B cell (primary cell): ENCODE measurements around the gene SLIT3. TPM values are rescaled to one million over a fixed set of nuclear protein-coding genes. Genes with fewer than 3 reads are reported as not detected.

Experiments
- ATAC-seq: fragments of 200-7000 bp; cut with Tn5 transposase; one replicate; pipeline ENCODE4 v1.10.0; 2021; ENCODE audit warnings: low read depth, mild to moderate bottlenecking, moderate number of reproducible peaks, moderate library complexity
- CTCF ChIA-PET: fragments of 350-600 bp; sonication (Branson Sonifier 250); formaldehyde crosslinking; loops from one replicate; lab custom pipeline; 2021; ENCODE audit warnings: antibody characterized with exemption, inconsistent platforms; lab: Charles Lee
- POLR2A ChIA-PET: fragments of 350-600 bp; sonication (Branson Sonifier 250); formaldehyde crosslinking; loops from one replicate; lab custom pipeline; 2021; ENCODE audit warnings: antibody characterized with exemption; lab: Charles Lee
- DNase-seq: peaks from one replicate; pipeline ENCODE4 v3.0.0; 2013
- H2AFZ ChIP-seq: 2 replicates; pipeline ENCODE4 v1.6.1; 2012; ENCODE audit warnings: mild to moderate bottlenecking, low read depth, low read length; ENCODE audit not compliant: insufficient read depth, poor library complexity, severe bottlenecking
- H3K27ac ChIP-seq, 2 donors: 1 replicate in 1 of 2; 2 replicates in 1 of 2; pipeline ENCODE4 v1.5.1; 2012 to 2013; ENCODE audit warnings: low read length in 2 of 2, mild to moderate bottlenecking in 2 of 2, moderate library complexity in 1 of 2
- H3K27me3 ChIP-seq, 4 experiments: fragments of 200-600 bp in 1 of 4; sonication (generic) in 1 of 4; replicated peaks in 1 of 4; 1 replicate in 2 of 4; 2 replicates in 2 of 4; pipeline versions ENCODE4 v1.6.1 to v1.7.0; 2013 to 2016; ENCODE audit warnings: low read length in 3 of 4, mild to moderate bottlenecking in 2 of 4, mixed read lengths in 1 of 4, moderate library complexity in 1 of 4; ENCODE audit not compliant: insufficient read depth in 4 of 4, control insufficient read depth in 3 of 4; ENCODE audit errors: control extremely low read depth in 1 of 4
- H3K36me3 ChIP-seq, 2 experiments: replicated peaks in 1 of 2; 1 replicate in 1 of 2; 2 replicates in 1 of 2; pipeline versions ENCODE4 v1.6.1 to v1.7.1; 2013; ENCODE audit warnings: low read length in 1 of 2; ENCODE audit not compliant: insufficient read depth in 2 of 2, control insufficient read depth in 1 of 2; ENCODE audit errors: control extremely low read depth in 1 of 2, extremely low read depth in 1 of 2
- H3K4me1 ChIP-seq, 2 donors: fragments of 200-600 bp in 1 of 2; sonication (generic) in 1 of 2; 1 replicate in 1 of 2; 2 replicates in 1 of 2; pipeline versions ENCODE4 v1.5.1 to v1.6.1; 2013 to 2017; ENCODE audit warnings: low read length in 2 of 2; ENCODE audit not compliant: control insufficient read depth in 2 of 2, insufficient read depth in 2 of 2
- H3K4me2 ChIP-seq: replicated peaks from 2 replicates; pipeline ENCODE3; 2012; ENCODE audit warnings: mild to moderate bottlenecking, low read depth, low read length; ENCODE audit not compliant: poor library complexity, severe bottlenecking
- H3K4me3 ChIP-seq, 5 experiments: fragments of 200-600 bp in 1 of 5; sonication (generic) in 1 of 5; 1 replicate in 3 of 5; 2 replicates in 2 of 5; pipeline versions ENCODE4 v1.5.1 to v1.7.0; 2011 to 2016; ENCODE audit warnings: low read length in 4 of 5, mild to moderate bottlenecking in 4 of 5, low read depth in 2 of 5, control low read depth in 1 of 5, moderate library complexity in 1 of 5; ENCODE audit not compliant: insufficient read depth in 1 of 5; ENCODE audit errors: control extremely low read depth in 1 of 5, extremely low read depth in 1 of 5
- H3K79me2 ChIP-seq: fragments of 200-600 bp; sonication (generic); one replicate; pipeline ENCODE4 v1.6.0; 2016; ENCODE audit warnings: low read length; ENCODE audit not compliant: control insufficient read depth, insufficient read depth
- H3K9ac ChIP-seq: fragments of 200-600 bp; sonication (generic); 2 replicates; pipeline ENCODE4 v1.6.1; 2017; ENCODE audit warnings: mild to moderate bottlenecking, low read length, moderate library complexity
- H3K9me3 ChIP-seq, 3 donors: one replicate each; pipeline versions ENCODE4 v1.6.1 to v1.7.1; 2013; ENCODE audit warnings: low read length in 2 of 3; ENCODE audit not compliant: control insufficient read depth in 2 of 3, insufficient read depth in 1 of 3; ENCODE audit errors: control extremely low read depth in 1 of 3
- H4K20me1 ChIP-seq: 2 replicates; pipeline ENCODE4 v1.6.0; 2012; ENCODE audit warnings: mild to moderate bottlenecking, low read length; ENCODE audit not compliant: insufficient read depth, control insufficient read depth, poor library complexity, severe bottlenecking
- H3K27ac Mint-ChIP-seq: one replicate; pipeline ENCODE4 v1.8.0; 2021; ENCODE audit warnings: mixed read lengths
- H3K27me3 Mint-ChIP-seq: one replicate; pipeline ENCODE4 v1.8.0; 2021; ENCODE audit warnings: mixed read lengths
- H3K4me1 Mint-ChIP-seq: one replicate; pipeline ENCODE4 v1.8.0; 2021; ENCODE audit warnings: mixed read lengths
- H3K4me3 Mint-ChIP-seq: one replicate; pipeline ENCODE4 v1.8.0; 2021; ENCODE audit warnings: mixed read lengths
- H3K9me3 Mint-ChIP-seq: one replicate; pipeline ENCODE4 v1.8.0; 2022; ENCODE audit warnings: mixed read lengths; ENCODE audit not compliant: insufficient read depth
- EZH2 ChIP-seq: IDR thresholded peaks from 2 replicates; pipeline ENCODE4 v1.6.1; 2012; ENCODE audit warnings: borderline replicate concordance, low read depth, mild to moderate bottlenecking, moderate library complexity, low read length; ENCODE audit not compliant: insufficient read depth, poor library complexity, severe bottlenecking
- WGBS: methylation state at CpG from one replicate; pipeline ENCODE4 v1.1.5; 2013; ENCODE audit warnings: missing lambda C conversion rate; ENCODE audit not compliant: insufficient coverage; 5-methylcytosine and 5-hydroxymethylcytosine counted together
- intact Hi-C: fragments of 100-400 bp; cut with micrococcal nuclease; formaldehyde crosslinking; loops from one replicate; pipeline ENCODE4 v1.10.0; 2022
- polyA plus RNA-seq: library from polyadenylated mRNA; depleted of rRNA; stranded (reverse); fragments of >200 nt; gene quantifications from 2 replicates; pipeline ENCODE4 v1.2.3, GENCODE V29; 2012
- total RNA-seq, 2 donors: library from RNA; stranded (reverse); fragments of 120-200 nt in 1 of 2; gene quantifications; 1 replicate in 1 of 2; 2 replicates in 1 of 2; pipeline versions ENCODE4 v1.2.3 to v1.2.4, GENCODE V29; 2013 to 2022
- TF ChIP-seq, protein P1 (sequence below): fragments of 200-600 bp; IDR thresholded peaks from one replicate; pipeline ENCODE4 v1.8.0; 2022; ENCODE audit warnings: antibody characterized with exemption, mild to moderate bottlenecking

Gene SLIT3
- total and polyA plus RNA-seq, 2 donors (not counting 1 experiment from before 2014, with no cell fraction given), result not detected

DNA sequence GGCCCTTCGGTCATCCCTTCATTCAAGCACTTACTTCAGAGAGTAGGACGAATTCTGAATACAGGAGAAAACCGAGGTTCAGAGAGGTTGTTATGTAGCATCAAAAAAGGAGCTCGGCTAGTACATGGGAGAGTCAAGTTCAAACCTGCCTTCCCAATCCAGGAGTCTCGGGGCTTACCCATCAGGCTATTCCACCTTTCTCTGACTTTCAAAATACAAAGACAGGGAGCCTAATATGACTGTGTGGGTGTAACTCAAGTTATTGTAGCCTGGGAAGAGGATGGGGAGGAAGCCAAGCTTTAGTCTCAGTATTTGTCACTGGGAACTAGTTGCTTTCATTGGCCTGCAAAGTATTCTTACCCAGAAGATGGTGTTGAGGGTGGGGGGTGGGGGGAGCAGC, 447.0 kb downstream of the SLIT3 start:
- Histone ChIP-seq H3K27ac (no peak overlapping the region), H3K4me1 (no peaks in the 10 kb centered on the region), H2AFZ (no peak overlapping the region), H3K27me3 (no peaks in the 10 kb centered on the region), H3K9ac (no peak overlapping the region), H3K4me3 (no peak overlapping the region), H3K79me2 (no peaks in the 10 kb centered on the region), H4K20me1 (no peaks in the 10 kb centered on the region), H3K36me3 (no peaks in the 10 kb centered on the region), H3K4me2 (no peak overlapping the region), H3K9me3 (peaks cover 0 to 3% (median 0%) of the 10 kb centered on the region in 3 donors)
- H3K4me3 Mint-ChIP-seq, result no peak overlapping the region
- no peaks in the 10 kb centered on the region for H3K4me1 Mint-ChIP-seq
- no peak overlapping the region for H3K27ac Mint-ChIP-seq
- WGBS, result no CpG with 5 or more reads among the region's 5 CpGs
- DNase-seq (no peak), ATAC-seq (no peak)
- TF ChIP-seq EZH2, result no peak
- TF ChIP-seq, protein P1, sequence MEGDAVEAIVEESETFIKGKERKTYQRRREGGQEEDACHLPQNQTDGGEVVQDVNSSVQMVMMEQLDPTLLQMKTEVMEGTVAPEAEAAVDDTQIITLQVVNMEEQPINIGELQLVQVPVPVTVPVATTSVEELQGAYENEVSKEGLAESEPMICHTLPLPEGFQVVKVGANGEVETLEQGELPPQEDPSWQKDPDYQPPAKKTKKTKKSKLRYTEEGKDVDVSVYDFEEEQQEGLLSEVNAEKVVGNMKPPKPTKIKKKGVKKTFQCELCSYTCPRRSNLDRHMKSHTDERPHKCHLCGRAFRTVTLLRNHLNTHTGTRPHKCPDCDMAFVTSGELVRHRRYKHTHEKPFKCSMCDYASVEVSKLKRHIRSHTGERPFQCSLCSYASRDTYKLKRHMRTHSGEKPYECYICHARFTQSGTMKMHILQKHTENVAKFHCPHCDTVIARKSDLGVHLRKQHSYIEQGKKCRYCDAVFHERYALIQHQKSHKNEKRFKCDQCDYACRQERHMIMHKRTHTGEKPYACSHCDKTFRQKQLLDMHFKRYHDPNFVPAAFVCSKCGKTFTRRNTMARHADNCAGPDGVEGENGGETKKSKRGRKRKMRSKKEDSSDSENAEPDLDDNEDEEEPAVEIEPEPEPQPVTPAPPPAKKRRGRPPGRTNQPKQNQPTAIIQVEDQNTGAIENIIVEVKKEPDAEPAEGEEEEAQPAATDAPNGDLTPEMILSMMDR, result no peak
- intact Hi-C loops, result no loop called here
- POLR2A ChIA-PET, result no interaction called here
- H3K9me3 Mint-ChIP-seq, result no peaks in the 10 kb centered on the region
- CTCF ChIA-PET, result no interaction called here
- H3K27me3 Mint-ChIP-seq, result peaks cover 18% of the 10 kb centered on the region

DNA sequence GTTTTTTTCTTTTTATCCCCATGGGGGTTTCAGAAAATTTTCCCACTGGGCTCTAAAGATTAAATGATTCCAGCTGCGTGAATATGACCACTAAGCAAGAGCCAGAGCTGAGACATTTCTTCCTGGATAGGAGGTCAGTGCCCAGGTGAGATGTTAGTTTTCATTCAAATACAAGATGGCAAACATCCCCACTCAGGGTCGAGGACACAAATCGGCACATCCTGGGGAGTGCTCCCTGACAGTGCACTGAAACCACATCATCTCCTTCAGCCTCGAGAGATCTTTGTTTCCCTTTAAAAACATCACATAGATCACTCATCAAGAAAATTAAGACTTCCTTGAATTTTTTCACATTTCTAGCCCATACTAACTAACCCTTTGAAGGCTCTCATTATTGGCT, 448.6 kb downstream of the SLIT3 start:
- Histone ChIP-seq H3K4me2 (no peak overlapping the region), H2AFZ (no peak overlapping the region), H4K20me1 (no peaks in the 10 kb centered on the region), H3K9ac (no peak overlapping the region), H3K36me3 (no peaks in the 10 kb centered on the region), H3K79me2 (no peaks in the 10 kb centered on the region), H3K27me3 (no peaks in the 10 kb centered on the region), H3K9me3 (peaks cover 0 to 3% (median 0%) of the 10 kb centered on the region in 3 donors), H3K27ac (no peak overlapping the region), H3K4me3 (no peak overlapping the region), H3K4me1 (no peaks in the 10 kb centered on the region)
- CTCF ChIA-PET, result no interaction called here
- Mint-ChIP-seq H3K4me1 (no peaks in the 10 kb centered on the region), H3K4me3 (no peak overlapping the region), H3K9me3 (no peaks in the 10 kb centered on the region), H3K27me3 (peaks cover 18% of the 10 kb centered on the region), H3K27ac (no peak overlapping the region)
- DNase-seq (no peak), ATAC-seq (no peak)
- 23% methylated on average over 4 of the region's 4 CpGs for WGBS
- TF ChIP-seq, protein P1, result no peak
- TF ChIP-seq EZH2, result no peak
- POLR2A ChIA-PET, result no interaction called here
- intact Hi-C loops, result no loop called here
